GM12892 (cell line): ENCODE results near the gene LIMA1.

Source experiments
- POLR2A ChIP-seq: IDR thresholded peaks from 2 replicates; pipeline ENCODE4 v1.6.1; 2011; ENCODE audit warnings: low read depth, low read length, control low read depth
- POLR2AphosphoS5 ChIP-seq: IDR thresholded peaks from 2 replicates; pipeline ENCODE4 v1.6.1; 2011; ENCODE audit warnings: low read depth, low read length, control low read depth
- TAF1 ChIP-seq: IDR thresholded peaks from 2 replicates; pipeline ENCODE4 v1.6.1; 2011; ENCODE audit warnings: low read depth, mild to moderate bottlenecking, control low read depth, low read length, borderline replicate concordance

DNA sequence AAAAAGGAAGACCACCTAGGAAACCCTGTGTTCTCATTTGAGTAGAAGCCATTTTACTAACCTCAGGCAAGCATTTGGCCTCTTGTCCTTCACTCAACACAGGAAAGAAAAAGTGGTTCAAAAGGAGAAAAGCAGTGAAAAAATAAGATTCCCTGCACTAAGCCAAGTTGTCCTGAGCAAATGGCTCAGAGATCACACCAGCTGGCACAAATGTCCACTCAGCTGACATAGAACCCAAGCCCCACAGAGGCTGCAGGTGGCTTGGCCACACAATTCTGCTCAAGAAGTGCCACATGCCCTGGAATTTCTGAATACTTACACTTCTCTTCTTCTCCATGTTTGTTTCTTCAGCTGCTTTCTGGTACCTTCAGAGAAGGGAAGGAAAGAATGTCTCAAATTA is 52.0 kb downstream of the LIMA1 start:
- TF ChIP-seq POLR2A (no peak), POLR2AphosphoS5 (no peak), TAF1 (no peak)
